OCI-LY1 (cell line): ENCODE data around the gene PLEKHA7.

Source experiments
- H2AFZ ChIP-seq: fragments of 200-600 bp; sonication (generic), shearing (Covaris generic); 2 replicates; pipeline ENCODE4 v1.6.0; 2014; ENCODE audit warnings: antibody characterized with exemption, mild to moderate bottlenecking, low read length
- H3F3A ChIP-seq: fragments of 200-600 bp; sonication (generic), shearing (Covaris generic); 2 replicates; pipeline ENCODE4 v1.6.0; 2014; ENCODE audit warnings: mild to moderate bottlenecking, antibody characterized with exemption, low read length, moderate library complexity; ENCODE audit not compliant: insufficient read depth
- H3K27ac ChIP-seq: fragments of 200-600 bp; sonication (generic); 2 replicates; pipeline ENCODE4 v1.5.1; 2014; ENCODE audit warnings: low read length, mixed run types, mild to moderate bottlenecking, low read depth; ENCODE audit not compliant: poor library complexity, severe bottlenecking
- H3K27me3 ChIP-seq: fragments of 200-600 bp; sonication (generic); 2 replicates; pipeline ENCODE4 v1.6.0; 2014; ENCODE audit warnings: antibody characterized with exemption, mild to moderate bottlenecking, low read length, moderate library complexity; ENCODE audit not compliant: insufficient read depth
- H3K36me3 ChIP-seq: fragments of 200-600 bp; sonication (generic); 2 replicates; pipeline ENCODE4 v1.6.1; 2014; ENCODE audit warnings: mild to moderate bottlenecking, antibody characterized with exemption, low read length, moderate library complexity, mixed read lengths; ENCODE audit not compliant: insufficient read depth
- H3K4me1 ChIP-seq: fragments of 200-600 bp; sonication (generic); 2 replicates; pipeline ENCODE4 v1.5.1; 2014; ENCODE audit warnings: mild to moderate bottlenecking, low read length, moderate library complexity; ENCODE audit not compliant: insufficient read depth, severe bottlenecking
- H3K4me2 ChIP-seq: fragments of 200-600 bp; sonication (generic), shearing (Covaris generic); 2 replicates; pipeline ENCODE4 v1.6.1; 2014; ENCODE audit warnings: low read length
- H3K4me3 ChIP-seq: fragments of 200-600 bp; sonication (generic); 2 replicates; pipeline ENCODE4 v1.5.1; 2014; ENCODE audit warnings: low read length, low read depth, mild to moderate bottlenecking, mixed read lengths; ENCODE audit not compliant: poor library complexity, severe bottlenecking
- H3K79me2 ChIP-seq: fragments of 200-600 bp; shearing (Covaris generic); 2 replicates; pipeline ENCODE4 v1.6.1; 2016; ENCODE audit warnings: mixed run types, low read length, mixed read lengths; ENCODE audit not compliant: insufficient read depth
- H3K9ac ChIP-seq: fragments of 200-600 bp; sonication (generic), shearing (Covaris generic); 2 replicates; pipeline ENCODE4 v1.6.1; 2014; ENCODE audit warnings: mild to moderate bottlenecking, low read length, mixed read lengths
- H3K9me2 ChIP-seq: fragments of 200-600 bp; sonication (generic), shearing (Covaris generic); 2 replicates; pipeline ENCODE4 v1.6.1; 2014; ENCODE audit warnings: low read depth, mild to moderate bottlenecking, low read length, mixed read lengths
- H3K9me3 ChIP-seq: fragments of 200-600 bp; shearing (Covaris generic); 2 replicates; pipeline ENCODE4 v1.6.1; 2014; ENCODE audit warnings: low read length, mixed read lengths
- H4K20me1 ChIP-seq: fragments of 200-600 bp; sonication (generic), shearing (Covaris generic); 2 replicates; pipeline ENCODE4 v1.6.0; 2016; ENCODE audit warnings: mild to moderate bottlenecking, low read length; ENCODE audit not compliant: insufficient read depth
- EZH2 ChIP-seq: fragments of 200-600 bp; sonication (generic), shearing (Covaris generic); IDR thresholded peaks from 2 replicates; pipeline ENCODE4 v1.8.0; 2017; ENCODE audit warnings: borderline replicate concordance, mixed run types, mild to moderate bottlenecking, antibody characterized with exemption, low read length, moderate library complexity, mixed read lengths
- TF ChIP-seq, protein P1 (sequence below): fragments of 200-600 bp; sonication (generic), shearing (Covaris generic); IDR thresholded peaks from 2 replicates; pipeline ENCODE4 v1.5.1; 2017; ENCODE audit warnings: mild to moderate bottlenecking, antibody characterized with exemption, low read length, moderate library complexity, mixed read lengths

Gene PLEKHA7

DNA sequence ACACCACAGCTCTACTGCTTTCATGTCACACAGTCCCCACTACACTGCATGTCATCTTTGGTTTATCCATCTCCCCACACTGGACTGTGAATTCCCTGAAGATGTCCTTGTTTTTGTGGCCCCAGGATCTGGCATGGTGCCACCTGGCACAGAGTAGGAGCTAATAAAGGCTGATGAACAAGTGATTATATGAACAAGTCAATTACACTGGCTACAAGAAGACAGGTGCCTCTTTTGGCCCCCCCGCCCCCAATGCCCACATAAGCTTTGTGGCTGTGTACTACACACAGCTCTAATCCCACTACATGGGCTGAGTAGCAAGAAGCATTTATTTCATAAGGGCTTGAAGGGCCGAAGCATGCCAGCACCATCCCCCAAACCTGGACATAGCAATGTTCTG, 24.7 kb downstream of the PLEKHA7 start:
- H3K4me2 ChIP-seq = no peak overlapping the region
- no peak overlapping the region for H3K4me3 ChIP-seq
- no peak overlapping the region for H2AFZ ChIP-seq
- H3K9me3 ChIP-seq = no peaks in the 10 kb centered on the region
- TF ChIP-seq, protein P1, sequence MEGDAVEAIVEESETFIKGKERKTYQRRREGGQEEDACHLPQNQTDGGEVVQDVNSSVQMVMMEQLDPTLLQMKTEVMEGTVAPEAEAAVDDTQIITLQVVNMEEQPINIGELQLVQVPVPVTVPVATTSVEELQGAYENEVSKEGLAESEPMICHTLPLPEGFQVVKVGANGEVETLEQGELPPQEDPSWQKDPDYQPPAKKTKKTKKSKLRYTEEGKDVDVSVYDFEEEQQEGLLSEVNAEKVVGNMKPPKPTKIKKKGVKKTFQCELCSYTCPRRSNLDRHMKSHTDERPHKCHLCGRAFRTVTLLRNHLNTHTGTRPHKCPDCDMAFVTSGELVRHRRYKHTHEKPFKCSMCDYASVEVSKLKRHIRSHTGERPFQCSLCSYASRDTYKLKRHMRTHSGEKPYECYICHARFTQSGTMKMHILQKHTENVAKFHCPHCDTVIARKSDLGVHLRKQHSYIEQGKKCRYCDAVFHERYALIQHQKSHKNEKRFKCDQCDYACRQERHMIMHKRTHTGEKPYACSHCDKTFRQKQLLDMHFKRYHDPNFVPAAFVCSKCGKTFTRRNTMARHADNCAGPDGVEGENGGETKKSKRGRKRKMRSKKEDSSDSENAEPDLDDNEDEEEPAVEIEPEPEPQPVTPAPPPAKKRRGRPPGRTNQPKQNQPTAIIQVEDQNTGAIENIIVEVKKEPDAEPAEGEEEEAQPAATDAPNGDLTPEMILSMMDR = no peak
- no peak for TF ChIP-seq EZH2
- no peak overlapping the region for H3K9ac ChIP-seq
- no peaks in the 10 kb centered on the region for H4K20me1 ChIP-seq
- H3K9me2 ChIP-seq = no peaks in the 10 kb centered on the region
- peaks cover 5% of the 10 kb centered on the region; the same call in 1 of the 2 replicates for H3K27me3 ChIP-seq
- no peaks in the 10 kb centered on the region for H3K79me2 ChIP-seq
- no peaks in the 10 kb centered on the region for H3K36me3 ChIP-seq
- H3K27ac ChIP-seq = no peak overlapping the region
- H3K4me1 ChIP-seq = no peaks in the 10 kb centered on the region
- no peaks in the 10 kb centered on the region for H3F3A ChIP-seq

DNA sequence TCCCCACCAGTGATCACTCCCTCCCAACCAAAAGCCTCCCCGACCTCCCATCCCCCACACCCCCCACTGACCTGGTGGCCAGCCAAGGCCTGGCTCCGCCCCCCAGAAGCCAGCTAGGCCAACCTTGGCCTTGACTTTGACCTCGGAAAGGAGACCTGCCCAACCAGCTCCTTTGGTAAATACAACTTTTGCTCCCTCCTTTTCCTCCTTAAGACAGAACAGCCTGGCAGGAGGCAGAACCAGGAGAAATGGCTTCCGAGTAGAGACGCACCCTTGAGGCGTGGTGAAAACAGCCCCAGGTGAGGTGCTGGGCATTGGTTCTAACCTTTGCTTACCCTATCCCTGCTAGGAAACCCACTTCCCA, 27.0 kb downstream of the PLEKHA7 start:
- Histone ChIP-seq H3K4me2 (no peak overlapping the region), H3K36me3 (no peaks in the 10 kb centered on the region), H4K20me1 (no peaks in the 10 kb centered on the region), H3F3A (no peaks in the 10 kb centered on the region), H3K27me3 (0 out of 2 replicates have a peak, but pooled peaks cover 5% of the 10 kb centered on the region), H3K4me1 (no peaks in the 10 kb centered on the region), H3K9ac (no peak overlapping the region), H3K9me3 (no peaks in the 10 kb centered on the region), H3K4me3 (no peak overlapping the region), H2AFZ (no peak overlapping the region), H3K9me2 (no peaks in the 10 kb centered on the region), H3K27ac (no peak overlapping the region), H3K79me2 (no peaks in the 10 kb centered on the region)
- no peak for TF ChIP-seq EZH2
- TF ChIP-seq, protein P1 = no peak

DNA sequence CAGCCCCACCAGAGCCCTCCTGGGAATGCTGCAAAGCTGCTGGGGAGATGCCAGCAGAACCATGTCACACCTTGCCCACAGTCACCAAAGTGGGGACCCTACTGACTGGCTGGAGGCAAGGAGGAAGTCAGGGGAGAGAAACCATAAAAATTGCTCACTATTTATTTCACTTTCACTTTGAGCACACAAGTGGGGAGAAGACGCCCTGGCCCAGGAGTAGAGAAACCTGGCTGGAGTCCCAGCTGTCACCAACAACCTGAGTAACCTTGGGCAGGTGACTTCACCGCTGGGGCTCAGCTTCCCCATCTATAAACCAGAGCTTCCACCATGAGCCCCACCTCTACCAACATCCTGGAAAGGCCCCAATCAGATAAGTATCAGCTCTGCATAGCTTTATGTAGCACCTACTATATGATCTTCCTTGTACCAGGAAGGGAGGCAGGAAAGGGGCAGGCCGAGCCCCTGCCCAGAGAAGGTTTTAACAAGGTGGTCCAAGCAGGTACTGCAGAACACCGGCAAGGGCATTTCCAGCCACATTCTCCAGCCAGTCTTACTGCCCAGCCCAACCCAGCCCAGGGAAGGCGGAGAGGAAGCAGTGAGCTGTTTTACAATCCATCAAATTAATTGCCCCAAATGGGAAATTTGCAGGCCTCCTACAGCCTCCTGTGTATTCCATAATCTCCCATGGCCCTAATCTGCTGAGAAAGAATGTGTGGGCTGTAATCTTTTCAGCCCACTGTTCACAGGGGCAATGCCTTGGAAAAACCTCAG, 27.6 kb downstream of the PLEKHA7 start:
- H2AFZ ChIP-seq = no peak overlapping the region
- TF ChIP-seq EZH2 = no peak
- TF ChIP-seq, protein P1 = no peak
- H3K4me1 ChIP-seq = no peaks in the 10 kb centered on the region
- 0 out of 2 replicates have a peak, but pooled peaks cover 5% of the 10 kb centered on the region for H3K27me3 ChIP-seq
- no peaks in the 10 kb centered on the region for H3F3A ChIP-seq
- H3K9ac ChIP-seq = no peak overlapping the region
- no peaks in the 10 kb centered on the region for H3K36me3 ChIP-seq
- no peaks in the 10 kb centered on the region for H3K79me2 ChIP-seq
- no peak overlapping the region for H3K4me3 ChIP-seq
- no peaks in the 10 kb centered on the region for H3K9me3 ChIP-seq
- H3K4me2 ChIP-seq = no peak overlapping the region
- H3K27ac ChIP-seq = no peak overlapping the region
- no peaks in the 10 kb centered on the region for H4K20me1 ChIP-seq
- H3K9me2 ChIP-seq = no peaks in the 10 kb centered on the region
